ENCODE results near the gene FOLR3.

DNA sequence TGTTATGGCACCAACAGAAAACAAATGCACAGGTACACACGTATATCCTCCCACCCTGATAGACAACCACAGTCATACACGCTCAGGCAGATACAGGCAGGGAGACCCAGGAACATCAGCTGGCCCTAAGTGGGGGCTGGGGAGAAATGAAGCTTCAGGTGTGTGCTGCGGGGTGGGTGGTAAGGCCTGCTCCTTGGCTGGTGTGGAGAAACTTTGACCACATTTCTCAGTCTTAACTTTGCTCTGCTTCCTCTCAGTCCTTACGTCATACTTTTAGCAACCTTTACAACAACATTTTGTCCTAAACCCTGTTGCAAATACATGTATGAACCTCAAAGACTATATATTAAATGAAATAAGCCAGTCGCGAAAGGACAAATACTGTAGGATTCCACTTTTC lies 16.3 kb upstream of the FOLR3 start:
- TF ChIP-seq, protein P1, sequence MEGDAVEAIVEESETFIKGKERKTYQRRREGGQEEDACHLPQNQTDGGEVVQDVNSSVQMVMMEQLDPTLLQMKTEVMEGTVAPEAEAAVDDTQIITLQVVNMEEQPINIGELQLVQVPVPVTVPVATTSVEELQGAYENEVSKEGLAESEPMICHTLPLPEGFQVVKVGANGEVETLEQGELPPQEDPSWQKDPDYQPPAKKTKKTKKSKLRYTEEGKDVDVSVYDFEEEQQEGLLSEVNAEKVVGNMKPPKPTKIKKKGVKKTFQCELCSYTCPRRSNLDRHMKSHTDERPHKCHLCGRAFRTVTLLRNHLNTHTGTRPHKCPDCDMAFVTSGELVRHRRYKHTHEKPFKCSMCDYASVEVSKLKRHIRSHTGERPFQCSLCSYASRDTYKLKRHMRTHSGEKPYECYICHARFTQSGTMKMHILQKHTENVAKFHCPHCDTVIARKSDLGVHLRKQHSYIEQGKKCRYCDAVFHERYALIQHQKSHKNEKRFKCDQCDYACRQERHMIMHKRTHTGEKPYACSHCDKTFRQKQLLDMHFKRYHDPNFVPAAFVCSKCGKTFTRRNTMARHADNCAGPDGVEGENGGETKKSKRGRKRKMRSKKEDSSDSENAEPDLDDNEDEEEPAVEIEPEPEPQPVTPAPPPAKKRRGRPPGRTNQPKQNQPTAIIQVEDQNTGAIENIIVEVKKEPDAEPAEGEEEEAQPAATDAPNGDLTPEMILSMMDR (conservative IDR thresholded peaks at IDR 0.05): no peak
- TF ChIP-seq EZH2 (IDR thresholded peaks at IDR 0.05; ENCODE audit: low read depth): no peak

All from PC-9 (cell line).